Type B pancreatic cell (in vitro differentiated cells): ENCODE data around the gene NR1H4. TPM values are rescaled to one million over a fixed set of nuclear protein-coding genes. Genes with fewer than 3 reads are reported as not detected.
A peak's percentile ranks its signal among the peaks of the same experiment; 100 is the strongest.

Source experiments
- DNase-seq: peaks from one replicate; pipeline ENCODE4 v3.0.0; 2021; ENCODE audit warnings: mixed read lengths; ENCODE audit not compliant: unreplicated experiment; ENCODE audit errors: extremely low spot score
- H3K27ac Mint-ChIP-seq: 2 replicates; pipeline ENCODE4 v1.8.0; 2021; ENCODE audit warnings: mild to moderate bottlenecking, mixed read lengths
- H3K27me3 Mint-ChIP-seq: 2 replicates; pipeline ENCODE4 v1.8.0; 2021; ENCODE audit warnings: mixed read lengths
- H3K36me3 Mint-ChIP-seq: 2 replicates; pipeline ENCODE4 v1.8.0; 2021; ENCODE audit warnings: mixed read lengths
- H3K4me1 Mint-ChIP-seq: one replicate; pipeline ENCODE4 v1.8.0; 2021; ENCODE audit warnings: mixed read lengths; ENCODE audit not compliant: unreplicated experiment
- H3K4me3 Mint-ChIP-seq: 2 replicates; pipeline ENCODE4 v1.8.0; 2021; ENCODE audit warnings: mild to moderate bottlenecking, mixed read lengths
- H3K9me3 Mint-ChIP-seq: 2 replicates; pipeline ENCODE4 v1.8.0; 2021; ENCODE audit warnings: mixed read lengths
- total RNA-seq: library from RNA; stranded (reverse); gene quantifications from 2 replicates; pipeline ENCODE4 v1.2.1, GENCODE V29; 2021; ENCODE audit warnings: low replicate concordance
- TF ChIP-seq, protein P1 (sequence below): fragments of 200-600 bp; sonication (generic); conservative IDR thresholded peaks from 2 replicates; pipeline ENCODE4 v1.5.0; 2021; ENCODE audit warnings: antibody characterized with exemption, mild to moderate bottlenecking

Gene NR1H4
- total RNA-seq, 1 donor from 2014 or later: 2.1 TPM

DNA sequence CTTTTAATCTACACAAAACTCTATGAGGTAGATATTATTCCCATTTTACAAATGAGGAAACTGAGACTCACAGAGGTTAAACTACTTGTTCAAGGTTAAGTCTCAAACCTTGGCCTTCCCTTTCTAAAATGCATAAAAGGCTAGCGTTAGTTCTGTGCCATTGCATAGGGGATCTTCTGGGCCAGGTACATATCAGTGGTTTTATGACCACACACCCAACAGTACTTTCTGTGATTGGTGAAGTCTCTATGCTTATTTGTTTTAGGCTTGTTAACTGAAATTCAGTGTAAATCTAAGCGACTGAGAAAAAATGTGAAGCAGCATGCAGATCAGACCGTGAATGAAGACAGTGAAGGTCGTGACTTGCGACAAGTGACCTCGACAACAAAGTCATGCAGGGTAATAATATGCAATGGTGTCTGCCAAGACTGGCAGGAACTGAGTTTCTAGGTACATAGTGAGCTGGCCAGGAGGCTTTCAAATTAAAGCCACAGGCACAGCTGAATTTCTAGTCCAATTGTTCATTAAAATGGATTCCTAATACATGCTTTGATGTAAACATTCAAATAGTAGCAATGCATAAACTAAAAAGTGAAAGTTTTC, 61.1 kb downstream of the NR1H4 start:
- H3K27ac Mint-ChIP-seq: no peak overlapping the region
- no peak for DNase-seq
- H3K4me1 Mint-ChIP-seq: no peaks in the 10 kb centered on the region
- TF ChIP-seq, protein P1, sequence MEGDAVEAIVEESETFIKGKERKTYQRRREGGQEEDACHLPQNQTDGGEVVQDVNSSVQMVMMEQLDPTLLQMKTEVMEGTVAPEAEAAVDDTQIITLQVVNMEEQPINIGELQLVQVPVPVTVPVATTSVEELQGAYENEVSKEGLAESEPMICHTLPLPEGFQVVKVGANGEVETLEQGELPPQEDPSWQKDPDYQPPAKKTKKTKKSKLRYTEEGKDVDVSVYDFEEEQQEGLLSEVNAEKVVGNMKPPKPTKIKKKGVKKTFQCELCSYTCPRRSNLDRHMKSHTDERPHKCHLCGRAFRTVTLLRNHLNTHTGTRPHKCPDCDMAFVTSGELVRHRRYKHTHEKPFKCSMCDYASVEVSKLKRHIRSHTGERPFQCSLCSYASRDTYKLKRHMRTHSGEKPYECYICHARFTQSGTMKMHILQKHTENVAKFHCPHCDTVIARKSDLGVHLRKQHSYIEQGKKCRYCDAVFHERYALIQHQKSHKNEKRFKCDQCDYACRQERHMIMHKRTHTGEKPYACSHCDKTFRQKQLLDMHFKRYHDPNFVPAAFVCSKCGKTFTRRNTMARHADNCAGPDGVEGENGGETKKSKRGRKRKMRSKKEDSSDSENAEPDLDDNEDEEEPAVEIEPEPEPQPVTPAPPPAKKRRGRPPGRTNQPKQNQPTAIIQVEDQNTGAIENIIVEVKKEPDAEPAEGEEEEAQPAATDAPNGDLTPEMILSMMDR: no peak
- no peaks in the 10 kb centered on the region for H3K9me3 Mint-ChIP-seq
- no peaks in the 10 kb centered on the region for H3K36me3 Mint-ChIP-seq
- H3K27me3 Mint-ChIP-seq: peaks cover 23% of the 10 kb centered on the region
- no peak overlapping the region for H3K4me3 Mint-ChIP-seq

DNA sequence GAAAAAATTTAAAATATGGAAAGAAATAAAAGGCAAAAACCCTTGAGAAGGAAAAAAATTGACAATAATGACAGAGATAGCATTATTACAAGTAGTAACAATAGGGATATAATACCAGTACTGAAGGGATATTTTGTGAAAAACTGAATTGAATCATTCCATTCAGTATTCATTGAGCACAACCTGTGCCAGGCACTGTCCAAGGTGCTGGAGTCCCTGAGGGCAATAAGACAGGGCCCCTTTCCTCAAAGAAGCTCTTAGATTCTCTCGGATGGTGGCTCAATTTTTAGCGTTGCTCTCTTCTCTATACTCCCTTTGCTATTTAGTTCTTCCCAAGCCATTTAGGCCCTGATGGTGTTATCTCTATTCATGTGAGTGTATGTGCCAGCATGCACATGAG, 65.5 kb downstream of the NR1H4 start:
- Mint-ChIP-seq H3K27me3 (peaks cover 16% of the 10 kb centered on the region), H3K4me1 (no peaks in the 10 kb centered on the region), H3K27ac (no peak overlapping the region), H3K4me3 (no peak overlapping the region), H3K36me3 (no peaks in the 10 kb centered on the region), H3K9me3 (no peaks in the 10 kb centered on the region)
- DNase-seq: no peak
- TF ChIP-seq, protein P1: no peak

DNA sequence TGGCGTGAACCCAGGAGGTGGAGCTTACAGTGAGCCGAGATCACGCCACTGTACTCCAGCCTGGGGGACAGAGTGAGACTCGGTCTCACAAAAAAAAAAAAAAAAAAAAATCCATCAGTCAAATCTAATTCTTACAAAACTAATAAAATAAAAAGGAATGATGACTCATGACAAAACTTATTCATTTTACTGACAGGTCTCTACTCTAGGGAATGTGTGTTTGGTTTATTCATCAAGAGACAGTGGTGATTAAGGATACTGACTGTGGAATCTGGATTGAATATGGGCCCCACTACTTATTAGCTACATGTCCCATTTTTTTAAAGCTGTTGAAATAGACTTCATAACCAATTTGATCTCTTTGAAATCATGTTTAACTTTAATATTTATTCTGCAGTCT, 70.5 kb downstream of the NR1H4 start:
- Mint-ChIP-seq H3K36me3 (no peaks in the 10 kb centered on the region), H3K27me3 (peaks cover 20% of the 10 kb centered on the region), H3K27ac (no peak overlapping the region), H3K4me1 (no peaks in the 10 kb centered on the region), H3K9me3 (no peaks in the 10 kb centered on the region), H3K4me3 (no peak overlapping the region)
- TF ChIP-seq, protein P1: no peak
- DNase-seq: no peak

DNA sequence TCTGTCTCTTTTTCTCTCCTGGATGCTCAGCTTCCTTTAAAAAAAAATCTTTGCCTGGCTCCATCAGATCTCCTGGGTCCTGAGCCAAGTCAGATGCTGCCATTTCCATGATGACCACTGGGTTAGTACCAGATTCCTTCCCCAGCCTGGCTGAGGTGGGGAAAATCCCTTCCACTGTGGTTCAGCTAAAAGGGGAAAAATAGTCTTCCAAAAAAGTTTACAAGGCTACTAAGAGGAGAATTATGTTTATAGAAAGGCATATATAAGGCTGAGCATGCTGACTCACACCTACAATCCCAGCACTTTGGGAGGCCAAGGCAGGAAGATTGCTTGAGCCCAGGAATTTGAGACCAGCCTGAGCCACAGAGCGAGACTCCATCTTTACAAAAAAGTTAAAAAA, 71.4 kb downstream of the NR1H4 start:
- Mint-ChIP-seq H3K4me3 (no peak overlapping the region), H3K27ac (no peak overlapping the region), H3K27me3 (peaks cover 16% of the 10 kb centered on the region), H3K9me3 (no peaks in the 10 kb centered on the region), H3K36me3 (no peaks in the 10 kb centered on the region), H3K4me1 (no peaks in the 10 kb centered on the region)
- TF ChIP-seq, protein P1: no peak
- DNase-seq: no peak

DNA sequence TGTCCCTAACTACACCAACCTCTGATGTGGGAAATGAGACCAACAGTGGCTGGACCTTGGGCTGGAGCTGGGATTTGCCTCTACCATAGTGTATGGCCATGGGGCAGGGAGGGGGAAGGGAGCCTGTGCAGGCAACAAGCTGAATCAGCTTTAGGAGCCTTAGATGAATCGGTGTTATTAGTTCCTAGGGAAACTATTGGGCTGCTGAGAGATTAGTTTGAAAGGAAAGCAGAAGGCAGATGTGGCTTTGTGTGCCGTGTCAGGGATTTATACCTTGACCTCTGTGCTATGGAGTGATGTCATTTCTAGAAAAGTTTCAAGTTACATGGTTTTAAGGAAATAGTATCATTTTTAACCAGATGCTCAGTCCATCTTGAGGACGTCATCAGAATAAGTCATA, 80.3 kb downstream of the NR1H4 start:
- H3K4me1 Mint-ChIP-seq: peaks cover 17% of the 10 kb centered on the region
- no peak for DNase-seq
- H3K4me3 Mint-ChIP-seq: no peak overlapping the region
- peak overlapping the region; percentile 35 for H3K27ac Mint-ChIP-seq
- no peaks in the 10 kb centered on the region for H3K36me3 Mint-ChIP-seq
- TF ChIP-seq, protein P1: no peak
- no peaks in the 10 kb centered on the region for H3K9me3 Mint-ChIP-seq
- no peaks in the 10 kb centered on the region for H3K27me3 Mint-ChIP-seq

DNA sequence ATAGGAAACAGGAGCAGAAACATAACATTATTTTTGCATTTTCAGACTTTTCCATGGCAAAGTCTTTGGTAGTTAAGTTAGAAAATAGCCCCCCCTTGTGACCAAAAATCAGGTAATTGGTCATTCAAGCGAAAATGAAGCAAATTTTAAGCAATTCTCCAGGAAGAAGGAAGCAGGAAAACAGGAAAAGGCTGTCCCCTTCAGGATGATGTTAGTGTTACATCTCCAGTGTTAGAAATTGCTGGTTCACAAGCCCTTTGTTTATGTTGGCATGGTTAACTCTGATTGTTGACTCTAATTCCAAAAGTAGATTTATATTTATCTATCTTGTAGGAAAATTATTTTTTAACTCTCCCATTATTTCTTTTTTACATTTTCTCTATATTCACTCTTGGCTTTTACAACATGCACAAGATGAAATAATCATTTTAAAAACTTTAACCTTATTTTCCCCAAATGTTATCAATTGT, 81.0 kb downstream of the NR1H4 start:
- Mint-ChIP-seq H3K9me3 (no peaks in the 10 kb centered on the region), H3K36me3 (no peaks in the 10 kb centered on the region), H3K4me3 (no peak overlapping the region), H3K27ac (no peak overlapping the region), H3K4me1 (peaks cover 17% of the 10 kb centered on the region), H3K27me3 (no peaks in the 10 kb centered on the region)
- DNase-seq: no peak
- TF ChIP-seq, protein P1: peak; percentile 96
